Activated CD8-positive, alpha-beta T cell treated with anti-CD3 and anti-CD28 coated beads for 36 hours (primary cell): ENCODE data around the gene DNASE1. TPM values are rescaled to one million over a fixed set of nuclear protein-coding genes. Genes with fewer than 3 reads are reported as not detected.

ENCODE experiments used
- ATAC-seq: fragments of 200-7000 bp; cut with Tn5 transposase; one replicate; pipeline ENCODE4 v1.10.0; 2021; ENCODE audit warnings: mild to moderate bottlenecking, moderate library complexity
- CTCF ChIA-PET: fragments of 350-600 bp; sonication (Branson Sonifier 250); formaldehyde crosslinking; loops from one replicate; lab custom pipeline; 2021; ENCODE audit warnings: antibody characterized with exemption; lab: Charles Lee
- POLR2A ChIA-PET: fragments of 350-600 bp; sonication (Branson Sonifier 250); formaldehyde crosslinking; loops from one replicate; lab custom pipeline; 2021; ENCODE audit warnings: antibody characterized with exemption; lab: Charles Lee
- DNase-seq: peaks from one replicate; pipeline ENCODE4 v3.0.0-alpha.2; 2020
- H3K27ac Mint-ChIP-seq: one replicate; pipeline ENCODE4 v1.8.0; 2021; ENCODE audit warnings: mild to moderate bottlenecking, mixed read lengths
- H3K27me3 Mint-ChIP-seq: one replicate; pipeline ENCODE4 v1.8.0; 2021; ENCODE audit warnings: mixed read lengths
- H3K36me3 Mint-ChIP-seq: one replicate; pipeline ENCODE4 v1.8.0; 2021; ENCODE audit warnings: low read depth, mixed read lengths
- H3K4me1 Mint-ChIP-seq: one replicate; pipeline ENCODE4 v1.8.0; 2021; ENCODE audit warnings: low read depth, mixed read lengths
- H3K4me3 Mint-ChIP-seq: one replicate; pipeline ENCODE4 v1.8.0; 2021; ENCODE audit warnings: mild to moderate bottlenecking, moderate library complexity, mixed read lengths
- H3K9me3 Mint-ChIP-seq: one replicate; pipeline ENCODE4 v1.8.0; 2021; ENCODE audit warnings: mixed read lengths
- intact Hi-C: fragments of 100-400 bp; cut with micrococcal nuclease; formaldehyde crosslinking; loops from one replicate; pipeline ENCODE4 v1.10.0; 2022
- total RNA-seq, 2 experiments: library from RNA; stranded (reverse); gene quantifications; one replicate each; pipeline ENCODE4 v1.2.3, GENCODE V29; 2021
- TF ChIP-seq, protein P1 (sequence below): fragments of 200-600 bp; IDR thresholded peaks from one replicate; pipeline ENCODE4 v1.8.0; 2022; ENCODE audit warnings: antibody characterized with exemption, mild to moderate bottlenecking

Gene DNASE1
- total RNA-seq, 2 experiments from 2014 or later, result 11.8 to 12.1 TPM

DNA sequence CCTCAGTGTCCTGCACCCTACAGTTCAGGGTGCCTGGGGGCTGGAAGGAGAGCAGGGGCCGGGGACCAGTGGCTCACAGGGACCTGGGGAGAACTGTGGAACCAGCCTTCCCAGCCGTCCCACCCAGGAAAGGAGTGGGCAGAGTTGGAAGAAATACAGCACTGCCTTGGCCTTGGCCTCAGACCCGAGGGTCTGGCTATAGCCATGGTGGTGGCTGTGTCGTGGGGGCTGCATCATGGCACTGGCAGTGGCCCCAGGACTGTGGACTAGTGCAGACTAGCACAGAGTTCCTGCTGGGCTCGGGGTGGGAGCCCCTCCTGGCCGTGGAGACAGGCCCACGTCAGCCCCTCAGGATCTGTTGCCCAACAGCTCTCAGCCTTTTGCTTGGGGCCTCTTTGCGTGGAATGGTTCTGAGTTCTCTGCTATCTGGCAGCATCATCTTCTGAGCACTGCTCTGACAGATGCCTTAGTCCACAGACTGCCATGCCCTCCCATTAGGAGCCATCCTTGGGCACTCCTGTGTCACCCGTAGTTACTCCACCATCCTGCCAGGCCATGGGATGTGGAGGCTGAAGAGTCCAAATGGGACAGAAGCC is 12.6 kb upstream of the DNASE1 start:
- intact Hi-C loops, result loop anchor here (10.0 kb wide), 1 partner anchor 117 kb away; no protein-coding TSS in a partner anchor
- POLR2A ChIA-PET, result no interaction called here

DNA sequence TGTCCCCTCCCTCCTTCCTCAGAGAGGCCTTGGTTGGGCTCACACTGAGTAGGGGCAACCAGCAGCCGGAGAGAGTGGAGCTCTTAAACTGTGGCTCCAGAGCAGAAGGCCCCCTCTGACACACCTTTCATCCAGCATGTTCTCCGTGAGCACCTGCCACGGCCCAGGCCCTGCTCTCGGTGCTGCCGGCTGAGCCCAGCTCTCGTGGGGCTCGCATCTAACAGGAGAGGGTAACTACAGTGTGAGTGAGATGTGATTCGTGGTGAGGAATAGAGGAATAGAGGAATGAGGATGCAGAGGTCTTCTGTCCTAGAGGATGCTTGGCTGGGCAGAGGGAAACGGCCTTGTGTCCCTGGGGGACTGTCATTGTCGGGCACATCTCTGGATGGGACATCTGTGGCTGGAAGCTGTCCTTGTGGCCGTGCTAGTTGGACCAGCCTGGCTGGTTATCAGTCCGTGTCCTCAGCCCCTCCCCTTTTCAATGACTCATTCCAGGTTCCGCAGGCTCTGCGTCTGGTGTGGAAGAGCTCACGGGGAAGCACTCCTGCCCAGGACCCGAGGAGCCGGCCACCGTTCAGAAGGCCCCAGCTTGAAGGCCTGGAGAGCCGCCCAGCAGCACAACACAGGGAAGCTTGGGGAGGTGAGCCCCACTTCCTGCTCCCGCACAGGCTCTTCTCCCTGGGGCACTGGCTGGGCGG is 11.9 kb upstream of the DNASE1 start:
- CTCF ChIA-PET, result interaction anchor here (1.5 to 1.6 kb wide), 2 partner anchors 10 to 12 kb away, joined by 4 to 6 read pairs; partner anchors contain the start of gene DNASE1
- Mint-ChIP-seq H3K27ac (no peak overlapping the region), H3K36me3 (no peaks in the 10 kb centered on the region), H3K9me3 (no peaks in the 10 kb centered on the region), H3K27me3 (no peaks in the 10 kb centered on the region), H3K4me3 (no peak overlapping the region), H3K4me1 (peaks cover 16% of the 10 kb centered on the region)
- TF ChIP-seq, protein P1, sequence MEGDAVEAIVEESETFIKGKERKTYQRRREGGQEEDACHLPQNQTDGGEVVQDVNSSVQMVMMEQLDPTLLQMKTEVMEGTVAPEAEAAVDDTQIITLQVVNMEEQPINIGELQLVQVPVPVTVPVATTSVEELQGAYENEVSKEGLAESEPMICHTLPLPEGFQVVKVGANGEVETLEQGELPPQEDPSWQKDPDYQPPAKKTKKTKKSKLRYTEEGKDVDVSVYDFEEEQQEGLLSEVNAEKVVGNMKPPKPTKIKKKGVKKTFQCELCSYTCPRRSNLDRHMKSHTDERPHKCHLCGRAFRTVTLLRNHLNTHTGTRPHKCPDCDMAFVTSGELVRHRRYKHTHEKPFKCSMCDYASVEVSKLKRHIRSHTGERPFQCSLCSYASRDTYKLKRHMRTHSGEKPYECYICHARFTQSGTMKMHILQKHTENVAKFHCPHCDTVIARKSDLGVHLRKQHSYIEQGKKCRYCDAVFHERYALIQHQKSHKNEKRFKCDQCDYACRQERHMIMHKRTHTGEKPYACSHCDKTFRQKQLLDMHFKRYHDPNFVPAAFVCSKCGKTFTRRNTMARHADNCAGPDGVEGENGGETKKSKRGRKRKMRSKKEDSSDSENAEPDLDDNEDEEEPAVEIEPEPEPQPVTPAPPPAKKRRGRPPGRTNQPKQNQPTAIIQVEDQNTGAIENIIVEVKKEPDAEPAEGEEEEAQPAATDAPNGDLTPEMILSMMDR, result no peak
- intact Hi-C loops, result loop anchor here (10.0 kb wide), 1 partner anchor 118 kb away; no protein-coding TSS in a partner anchor
- POLR2A ChIA-PET, result no interaction called here
- DNase-seq (no peak), ATAC-seq (no peak)

More for the DNA sequence above, 12.6 kb upstream of the DNASE1 start:
- no peaks in the 10 kb centered on the region for H3K27me3 Mint-ChIP-seq
- peaks cover 22% of the 10 kb centered on the region for H3K4me1 Mint-ChIP-seq
- DNase-seq (no peak), ATAC-seq (no peak)
- no peak overlapping the region for H3K4me3 Mint-ChIP-seq
- H3K27ac Mint-ChIP-seq, result no peak overlapping the region
- CTCF ChIA-PET, result interaction anchor here (1.5 kb wide), 1 partner anchor 12 kb away, joined by 6 read pairs; the partner anchor contains the start of gene DNASE1
- TF ChIP-seq, protein P1, result no peak
- no peaks in the 10 kb centered on the region for H3K9me3 Mint-ChIP-seq
- H3K36me3 Mint-ChIP-seq, result no peaks in the 10 kb centered on the region

DNA sequence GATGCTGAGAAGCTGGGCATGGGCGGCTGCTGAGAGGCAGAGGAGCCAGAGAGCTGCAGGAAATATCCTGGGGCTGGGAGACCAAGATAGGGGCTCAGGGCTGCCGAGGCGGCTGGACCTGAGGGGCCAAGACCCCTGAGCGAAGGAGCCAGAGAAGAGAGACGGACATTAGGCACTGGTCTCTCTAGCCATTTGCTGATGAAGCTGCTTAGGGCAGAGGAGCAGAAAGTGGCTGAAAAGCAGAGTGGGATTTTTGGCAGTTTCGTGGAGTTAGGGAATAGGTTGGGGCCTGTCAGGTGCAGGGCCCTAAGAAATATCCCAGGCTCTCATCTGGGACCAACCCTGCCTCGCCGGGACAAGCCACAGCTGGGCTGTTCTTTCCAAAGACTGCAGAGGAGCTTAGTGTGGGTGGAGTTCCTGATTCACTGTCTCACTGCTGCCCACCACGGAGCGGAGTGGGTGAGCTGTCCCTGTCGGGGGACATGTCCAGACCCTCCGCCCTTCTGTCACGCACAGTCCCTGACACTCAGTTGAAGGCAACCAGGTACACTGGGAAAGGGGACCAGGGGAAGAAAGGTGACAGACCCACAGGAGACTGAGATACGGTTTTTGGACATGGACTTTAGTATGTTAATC is 11.3 kb upstream of the DNASE1 start:
- intact Hi-C loops, result loop anchor here (10.0 kb wide), 1 partner anchor 118 kb away; no protein-coding TSS in a partner anchor

DNA sequence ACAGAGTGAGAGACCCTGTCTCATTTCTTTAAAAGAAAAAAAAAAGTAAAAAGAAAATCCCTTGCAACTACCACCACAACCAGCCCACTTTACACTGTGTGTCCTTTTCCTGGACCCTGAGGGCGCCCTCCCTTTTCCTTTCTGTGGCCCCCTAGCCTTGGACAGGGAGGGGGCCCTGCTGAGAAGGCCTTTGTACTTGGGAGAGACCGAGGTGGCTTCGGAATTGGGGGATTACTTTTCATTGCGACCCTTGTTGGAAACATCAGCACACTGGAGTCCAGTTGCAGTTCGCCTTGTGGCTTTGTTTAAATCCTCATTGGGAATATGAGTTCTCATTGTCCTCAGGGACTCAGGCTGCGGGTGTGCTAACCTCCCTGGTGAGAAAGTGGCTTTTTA is 9.4 kb upstream of the DNASE1 start:
- Mint-ChIP-seq H3K27me3 (no peaks in the 10 kb centered on the region), H3K4me1 (peaks cover 3% of the 10 kb centered on the region), H3K36me3 (no peaks in the 10 kb centered on the region), H3K27ac (no peak overlapping the region), H3K4me3 (no peak overlapping the region), H3K9me3 (no peaks in the 10 kb centered on the region)
- ATAC-seq (no peak), DNase-seq (no peak)
- CTCF ChIA-PET, result no interaction called here
- TF ChIP-seq, protein P1, result no peak
- intact Hi-C loops, result loop anchor here (10.0 kb wide), 1 partner anchor 120 kb away; no protein-coding TSS in a partner anchor
- POLR2A ChIA-PET, result no interaction called here

More for the DNA sequence above, 11.3 kb upstream of the DNASE1 start:
- no peaks in the 10 kb centered on the region for H3K9me3 Mint-ChIP-seq
- H3K36me3 Mint-ChIP-seq, result no peaks in the 10 kb centered on the region
- ATAC-seq (no peak), DNase-seq (no peak)
- no peak overlapping the region for H3K27ac Mint-ChIP-seq
- H3K4me1 Mint-ChIP-seq, result peaks cover 9% of the 10 kb centered on the region
- POLR2A ChIA-PET, result no interaction called here
- H3K27me3 Mint-ChIP-seq, result no peaks in the 10 kb centered on the region
- CTCF ChIA-PET, result interaction anchor here (1.5 to 1.6 kb wide), 2 partner anchors 11 kb away, joined by 4 to 6 read pairs; partner anchors contain the start of gene DNASE1
- H3K4me3 Mint-ChIP-seq, result no peak overlapping the region
- TF ChIP-seq, protein P1, result no peak
